Measurements from ENCODE around the gene HBM. TPM values are rescaled to one million over a fixed set of nuclear protein-coding genes. Genes with fewer than 3 reads are reported as not detected.

Gene HBM
- total RNA-seq, 4 donors from 2014 or later, result not detected

GRCh38 chr16:189604-190186, 23.9 kb downstream of the HBM start:
- Histone ChIP-seq H3K27me3 (no peaks in the 10 kb centered on the region), H3K4me1 (no peaks in the 10 kb centered on the region), H3K4me3 (no peak overlapping the region), H3K9me3 (no peaks in the 10 kb centered on the region), H3K27ac (no peak overlapping the region), H3K36me3 (peaks cover 0 to 62% (median 27%) of the 10 kb centered on the region in 4 donors)
- in situ Hi-C loops (cut with MboI; ENCODE audit: low pct_ligation_motif_present in 1 of 4, low pct_unique_long_range_greater_than_20kb in 1 of 4, low sequenced_read_pairs in 3 of 4) (no loop called here), intact Hi-C loops (cut with DNase I; ENCODE audit: low total_unique reads) (no loop called here)
- WGBS, 2 donors (ENCODE audit: low coverage in 1 of 2), result 93% methylated on average over 34 of the region's 34 CpGs; no CpG with 5 or more reads in 1 of the 2 donors
- DNase-seq, result no peak
- TF ChIP-seq CTCF (IDR thresholded peaks at IDR 0.05), result no peak
- no peak for TF ChIP-seq POLR2AphosphoS5 (IDR thresholded peaks at IDR 0.05)
- TF ChIP-seq EP300 (IDR thresholded peaks at IDR 0.05; ENCODE audit: low read depth), result no peak
- no peak for TF ChIP-seq POLR2A (IDR thresholded peaks at IDR 0.05)

GRCh38 chr16:191831-192230, 26.1 kb downstream of the HBM start:
- Histone ChIP-seq H3K27ac (no peak overlapping the region), H3K27me3 (no peaks in the 10 kb centered on the region), H3K4me3 (no peak overlapping the region), H3K36me3 (peaks cover 0 to 80% (median 38%) of the 10 kb centered on the region in 4 donors), H3K4me1 (no peaks in the 10 kb centered on the region), H3K9me3 (no peaks in the 10 kb centered on the region)
- WGBS, 2 donors (ENCODE audit: low coverage in 1 of 2), result 90 to 92% methylated on average over 2 to 4 of the region's 4 CpGs
- DNase-seq, result no peak
- TF ChIP-seq CTCF (IDR thresholded peaks at IDR 0.05), result no peak
- TF ChIP-seq POLR2A (IDR thresholded peaks at IDR 0.05), result no peak
- TF ChIP-seq POLR2AphosphoS5 (IDR thresholded peaks at IDR 0.05), result no peak
- TF ChIP-seq EP300 (IDR thresholded peaks at IDR 0.05; ENCODE audit: low read depth), result no peak
- in situ Hi-C loops (cut with MboI; ENCODE audit: low pct_ligation_motif_present in 1 of 4, low pct_unique_long_range_greater_than_20kb in 1 of 4, low sequenced_read_pairs in 3 of 4) (no loop called here), intact Hi-C loops (cut with DNase I; ENCODE audit: low total_unique reads) (no loop called here)

- no peaks in the 10 kb centered on the region for H3K4me1 ChIP-seq
- intact Hi-C loops (cut with DNase I; ENCODE audit: low total_unique reads) (no loop called here), in situ Hi-C loops (cut with MboI; ENCODE audit: low pct_ligation_motif_present in 1 of 4, low pct_unique_long_range_greater_than_20kb in 1 of 4, low sequenced_read_pairs in 3 of 4) (no loop called here)
- DNase-seq, result no peak
- WGBS, 2 donors (ENCODE audit: low coverage in 1 of 2), result 90 to 96% methylated on average over 2 to 11 of the region's 11 CpGs
- no peaks in the 10 kb centered on the region for H3K27me3 ChIP-seq
- no peak overlapping the region for H3K27ac ChIP-seq
- peaks cover 0 to 81% (median 40%) of the 10 kb centered on the region in 4 donors for H3K36me3 ChIP-seq
- no peak for TF ChIP-seq POLR2AphosphoS5 (IDR thresholded peaks at IDR 0.05)
- no peak for TF ChIP-seq EP300 (IDR thresholded peaks at IDR 0.05; ENCODE audit: low read depth)
- TF ChIP-seq CTCF (IDR thresholded peaks at IDR 0.05), result no peak
- TF ChIP-seq POLR2A (IDR thresholded peaks at IDR 0.05), result no peak
- H3K4me3 ChIP-seq, result no peak overlapping the region
- no peaks in the 10 kb centered on the region for H3K9me3 ChIP-seq
Observed at GRCh38 chr16:192686-193085, 26.9 kb downstream of the HBM start.

GRCh38 chr16:193441-193840, 27.7 kb downstream of the HBM start:
- Histone ChIP-seq H3K27me3 (no peaks in the 10 kb centered on the region), H3K27ac (no peak overlapping the region), H3K9me3 (no peaks in the 10 kb centered on the region), H3K4me1 (no peaks in the 10 kb centered on the region), H3K4me3 (no peak overlapping the region), H3K36me3 (peaks cover 0 to 85% (median 40%) of the 10 kb centered on the region in 4 donors)
- DNase-seq, result no peak
- 93 to 98% methylated on average over 8 to 15 of the region's 15 CpGs for WGBS, 2 donors (ENCODE audit: low coverage in 1 of 2)
- in situ Hi-C loops (cut with MboI; ENCODE audit: low pct_ligation_motif_present in 1 of 4, low pct_unique_long_range_greater_than_20kb in 1 of 4, low sequenced_read_pairs in 3 of 4) (no loop called here), intact Hi-C loops (cut with DNase I; ENCODE audit: low total_unique reads) (no loop called here)
- no peak for TF ChIP-seq POLR2A (IDR thresholded peaks at IDR 0.05)

- no peak overlapping the region for H3K27ac ChIP-seq
Observed at GRCh38 chr16:194516-194915, 28.7 kb downstream of the HBM start.

More at GRCh38 chr16:194516-194915, 28.7 kb downstream of the HBM start:
- H3K4me3 ChIP-seq, result no peak overlapping the region
- intact Hi-C loops (cut with DNase I; ENCODE audit: low total_unique reads) (no loop called here), in situ Hi-C loops (cut with MboI; ENCODE audit: low pct_ligation_motif_present in 1 of 4, low pct_unique_long_range_greater_than_20kb in 1 of 4, low sequenced_read_pairs in 3 of 4) (no loop called here)
- 95% methylated on average over 6 of the region's 6 CpGs; no CpG with 5 or more reads in 1 of the 2 donors for WGBS, 2 donors (ENCODE audit: low coverage in 1 of 2)
- H3K9me3 ChIP-seq, result no peaks in the 10 kb centered on the region
- H3K36me3 ChIP-seq, result peaks cover 0 to 84% (median 40%) of the 10 kb centered on the region in 4 donors
- H3K27me3 ChIP-seq, result no peaks in the 10 kb centered on the region
- no peak for DNase-seq
- H3K4me1 ChIP-seq, result no peaks in the 10 kb centered on the region
- no peak for TF ChIP-seq EP300 (IDR thresholded peaks at IDR 0.05; ENCODE audit: low read depth)
- no peak for TF ChIP-seq POLR2A (IDR thresholded peaks at IDR 0.05)
- no peak for TF ChIP-seq POLR2AphosphoS5 (IDR thresholded peaks at IDR 0.05)
- no peak for TF ChIP-seq CTCF (IDR thresholded peaks at IDR 0.05)

All from transverse colon (tissue), 4 donors.